ENCODE data around the gene OLAH.
A peak's percentile ranks its signal among the peaks of the same experiment; 100 is the strongest.
"Not testable (repeated sequence)": the region's sequence is repeated elsewhere in the genome, so short reads cannot be mapped to it uniquely, and the experiment has no call there.

The OLAH gene

GRCh38 chr10:15043674-15044073 lies at the start of gene OLAH:
Gene OLAH (plus strand): TSS chr10:15043943. CDS start chr10:15047289, 3,346 bp downstream.
- peaks cover 0 to 5% (median 0%) of the 10 kb centered on the region in 11 experiments; a peak in 2 of 22 replicates for H3K36me3 ChIP-seq
- H3K4me2 ChIP-seq: peak within 1 kb of the TSS in 9 of 11 experiments; percentile 3 to 47 (median 33); a peak in 10 of 22 replicates
- TF ChIP-seq Cebpa-rat (IDR thresholded peaks at IDR 0.05): no peak
- H3K4me1 ChIP-seq: peaks cover 22 to 61% (median 33%) of the 10 kb centered on the region in 10 experiments
- peak within 1 kb of the TSS in 6 of 11 experiments; percentile 3 to 45 (median 24); a peak in 6 of 22 replicates for H3K27ac ChIP-seq
- H3K4me3 ChIP-seq: peak within 1 kb of the TSS in 2 of 10 experiments; percentile 9 to 43; a peak in 2 of 20 replicates
- peaks cover 23 to 47% (median 44%) of the 10 kb centered on the region in 11 experiments for H3K9me3 ChIP-seq (replicated peaks in 1 of 11)
- no peaks in the 10 kb centered on the region for H3K27me3 ChIP-seq
- no peak within 1 kb of the TSS for H3K9ac ChIP-seq
- no peaks in the 10 kb centered on the region for H4K20me1 ChIP-seq

DNA sequence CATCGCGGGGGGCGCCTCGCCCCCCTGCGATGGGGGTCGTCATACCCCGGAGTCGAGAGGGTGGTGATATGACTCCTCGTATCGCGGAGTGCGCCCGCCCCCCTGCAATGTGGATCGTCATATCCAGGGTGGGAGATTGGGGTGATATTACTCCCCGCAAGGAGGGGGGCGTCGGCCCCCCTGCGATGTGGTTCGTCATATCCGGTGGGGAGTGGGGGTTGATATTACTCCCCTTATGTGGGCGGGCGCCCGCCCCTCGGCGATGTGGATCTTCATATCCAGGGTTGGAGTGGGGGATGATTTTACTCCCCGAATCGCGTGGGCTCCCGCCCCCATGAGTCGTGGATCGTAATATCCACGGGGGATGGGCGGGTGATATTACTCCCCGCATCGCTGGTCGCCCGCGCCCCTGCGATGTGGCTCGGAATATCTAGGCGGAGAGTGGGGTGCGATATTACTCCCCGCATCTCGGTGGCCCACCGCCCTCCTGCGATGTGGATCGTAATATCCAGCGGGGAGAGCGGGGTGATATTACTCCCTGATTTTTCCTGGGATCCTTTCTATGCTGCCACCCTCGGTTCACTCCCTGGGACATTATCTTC lies 47.7 kb upstream of the OLAH start:
- H3K27me3 ChIP-seq: no peaks in the 10 kb centered on the region
- H3K4me3 ChIP-seq: no peak overlapping the region
- no peak for TF ChIP-seq Cebpa-rat (IDR thresholded peaks at IDR 0.05)
- no peaks in the 10 kb centered on the region for H3K4me1 ChIP-seq
- peaks cover 13 to 22% (median 16%) of the 10 kb centered on the region in 11 experiments for H3K9me3 ChIP-seq (replicated peaks in 1 of 11)
- no peak overlapping the region for H3K9ac ChIP-seq
- H3K27ac ChIP-seq: no peak overlapping the region
- no peaks in the 10 kb centered on the region for H4K20me1 ChIP-seq
- no peaks in the 10 kb centered on the region for H3K36me3 ChIP-seq
- H3K4me2 ChIP-seq: no peak overlapping the region

GRCh38 chr10:15013530-15013929 lies 30.2 kb upstream of the OLAH start:
- not testable (repeated sequence) for H3K4me3 ChIP-seq; H3K9me3 ChIP-seq (replicated peaks in 1 of 11); H3K4me1 ChIP-seq; H3K27me3 ChIP-seq; H3K4me2 ChIP-seq; H3K27ac ChIP-seq; H4K20me1 ChIP-seq; H3K9ac ChIP-seq; H3K36me3 ChIP-seq

DNA sequence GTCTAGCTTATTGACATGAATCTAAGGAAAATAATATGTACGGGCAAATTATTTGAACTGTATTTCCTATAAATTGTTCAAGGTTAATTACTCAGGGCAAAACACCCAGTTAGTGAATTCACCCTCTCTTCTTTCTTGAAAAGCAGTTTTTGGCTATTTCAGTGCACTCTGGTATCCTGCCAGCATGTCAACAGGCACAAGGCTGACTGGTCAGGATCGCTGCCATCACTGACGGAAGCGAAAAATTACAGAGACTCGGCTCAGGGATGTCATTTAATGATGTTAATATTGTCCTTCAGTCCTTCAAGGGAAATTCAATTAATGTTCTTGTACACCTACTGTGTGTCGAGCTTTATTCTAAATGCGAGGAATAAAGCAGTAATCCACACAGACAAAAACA lies 28.3 kb upstream of the OLAH start:
- Histone ChIP-seq H3K27ac (no peak overlapping the region), H3K4me2 (no peak overlapping the region), H3K4me1 (peaks cover 0 to 1% (median 0%) of the 10 kb centered on the region in 10 experiments; a peak in 1 of 20 replicates), H4K20me1 (no peaks in the 10 kb centered on the region), H3K9ac (no peak overlapping the region), H3K4me3 (no peak overlapping the region), H3K27me3 (no peaks in the 10 kb centered on the region), H3K9me3 (replicated peaks in 1 of 11) (no peaks in the 10 kb centered on the region), H3K36me3 (no peaks in the 10 kb centered on the region)
- TF ChIP-seq Cebpa-rat (IDR thresholded peaks at IDR 0.05): no peak

DNA sequence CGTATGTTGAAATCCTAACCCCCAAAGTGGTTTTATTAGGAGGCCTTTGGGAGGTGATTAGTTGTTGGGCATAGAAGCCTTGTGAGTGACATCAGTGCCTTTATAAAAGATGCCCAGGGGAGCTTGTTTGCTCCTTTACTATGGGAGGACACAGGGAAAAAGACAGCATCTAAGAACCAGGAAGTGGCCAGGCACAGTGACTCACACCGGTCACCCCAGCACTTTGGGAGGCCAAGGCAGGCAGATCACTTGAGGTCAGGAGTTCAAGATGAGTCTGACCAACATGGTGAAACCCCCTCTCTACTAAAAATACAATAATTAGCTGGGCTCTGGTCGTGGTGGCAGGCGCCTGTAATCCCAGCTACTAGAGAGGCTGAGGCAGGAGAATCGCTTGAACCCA lies 22.8 kb upstream of the OLAH start:
- H3K27me3 ChIP-seq; H3K4me3 ChIP-seq; H3K36me3 ChIP-seq; H3K27ac ChIP-seq; H3K9me3 ChIP-seq (replicated peaks in 1 of 11); H4K20me1 ChIP-seq; H3K9ac ChIP-seq: not testable (repeated sequence)
- Histone ChIP-seq H3K4me1 (peaks cover 0 to 26% (median 2%) of the 10 kb centered on the region in 10 experiments; a peak in 8 of 20 replicates), H3K4me2 (peak overlapping the region in 3 of 11 experiments; percentile 14 to 37 (median 29); a peak in 3 of 22 replicates)

DNA sequence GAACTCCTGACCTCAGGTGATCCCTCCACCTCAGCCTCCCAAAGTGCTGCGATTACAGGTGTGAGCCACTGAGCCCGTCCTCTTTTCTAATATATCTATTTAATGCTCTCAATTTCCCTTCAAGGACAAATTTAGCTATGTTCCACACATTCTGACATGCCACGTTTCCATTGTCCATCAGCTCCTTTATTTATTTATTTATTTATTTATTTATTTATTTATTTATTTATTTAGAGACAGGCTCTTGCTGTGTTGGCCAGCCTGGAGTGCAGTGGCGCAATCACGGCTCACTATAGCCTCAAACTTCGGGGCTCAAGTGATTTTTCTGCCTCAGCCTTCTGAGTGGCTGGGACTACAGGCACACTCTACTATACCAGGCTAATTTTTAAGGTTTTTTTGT lies 20.7 kb upstream of the OLAH start:
- H3K9ac ChIP-seq, H4K20me1 ChIP-seq: not testable (repeated sequence)
- H3K4me1 ChIP-seq: peaks cover 0 to 26% (median 7%) of the 10 kb centered on the region in 10 experiments; a peak in 12 of 20 replicates

GRCh38 chr10:15024017-15025004 lies 19.4 kb upstream of the OLAH start:
- not testable (repeated sequence) for H3K36me3 ChIP-seq; H3K9ac ChIP-seq; H4K20me1 ChIP-seq; H3K27ac ChIP-seq; H3K27me3 ChIP-seq; H3K9me3 ChIP-seq (replicated peaks in 1 of 11); H3K4me3 ChIP-seq
- Histone ChIP-seq H3K4me2 (peak overlapping the region in 1 of 11 experiments; percentile 7; a peak in 1 of 22 replicates), H3K4me1 (peaks cover 0 to 26% (median 8%) of the 10 kb centered on the region in 10 experiments; a peak in 12 of 20 replicates)

More for the DNA sequence above, 20.7 kb upstream of the OLAH start:
- not testable (repeated sequence) for H3K36me3 ChIP-seq; H3K4me3 ChIP-seq; H3K27me3 ChIP-seq; H3K27ac ChIP-seq; H3K9me3 ChIP-seq (replicated peaks in 1 of 11); H3K4me2 ChIP-seq

DNA sequence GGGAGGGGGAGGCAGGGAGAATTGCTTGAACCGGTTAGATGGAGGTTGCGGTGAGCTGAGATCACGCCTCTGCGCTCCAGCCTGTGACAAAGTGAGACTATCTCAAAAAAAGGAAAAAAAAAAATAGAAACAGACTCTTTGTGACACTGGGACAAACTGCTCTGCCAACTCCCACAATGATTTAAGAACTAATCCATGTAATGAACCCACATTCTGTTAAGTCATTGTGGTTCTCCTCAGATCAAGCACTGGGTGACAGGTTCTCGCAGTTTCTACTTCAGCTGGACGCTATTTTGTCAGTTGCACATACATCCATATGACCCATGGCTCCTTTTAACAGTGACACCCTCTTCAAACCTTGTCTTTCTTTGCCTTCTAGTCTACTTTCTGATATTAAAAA lies 18.7 kb upstream of the OLAH start:
- Histone ChIP-seq H3K4me1 (peaks cover 0 to 26% (median 8%) of the 10 kb centered on the region in 10 experiments; a peak in 12 of 20 replicates), H3K9me3 (replicated peaks in 1 of 11) (peaks cover 0 to 13% (median 8%) of the 10 kb centered on the region in 11 experiments; a peak in 9 of 22 replicates)
- not testable (repeated sequence) for H3K9ac ChIP-seq, H3K4me3 ChIP-seq, H3K36me3 ChIP-seq, H3K27ac ChIP-seq, H4K20me1 ChIP-seq, H3K27me3 ChIP-seq, H3K4me2 ChIP-seq

- TF ChIP-seq Cebpa-rat (IDR thresholded peaks at IDR 0.05): no peak
- no peaks in the 10 kb centered on the region for H3K36me3 ChIP-seq
- H3K4me3 ChIP-seq: no peak overlapping the region
- peaks cover 0 to 12% (median 7%) of the 10 kb centered on the region in 10 experiments; a peak in 10 of 20 replicates for H3K4me1 ChIP-seq
- H4K20me1 ChIP-seq: no peaks in the 10 kb centered on the region
- peaks cover 0 to 17% (median 8%) of the 10 kb centered on the region in 11 experiments; a peak in 9 of 22 replicates for H3K9me3 ChIP-seq (replicated peaks in 1 of 11)
- H3K27me3 ChIP-seq: no peaks in the 10 kb centered on the region
- H3K27ac ChIP-seq: no peak overlapping the region
- H3K9ac ChIP-seq: no peak overlapping the region
- no peak overlapping the region for H3K4me2 ChIP-seq
Measured at GRCh38 chr10:15027741-15028140, 16.0 kb upstream of the OLAH start.
